HG02571 (cell line): Measurements from ENCODE around the gene ZNF714.
A peak's percentile ranks its signal among the peaks of the same experiment; 100 is the strongest.
"Not testable (repeated sequence)": the region's sequence is repeated elsewhere in the genome, so short reads cannot be mapped to it uniquely, and the experiment has no call there.

Experiments used
- ATAC-seq: cut with Tn5 transposase; IDR thresholded peaks from one replicate; pipeline ENCODE4 v1.9.1; 2021; ENCODE audit warnings: mild to moderate bottlenecking, moderate library complexity; ENCODE audit not compliant: unreplicated experiment

The ZNF714 gene

GRCh38 chr19:21130097-21130775, 48.2 kb downstream of the ZNF714 start:
- ATAC-seq: no peak

GRCh38 chr19:21133633-21134032, 51.6 kb downstream of the ZNF714 start:
- ATAC-seq: no peak

- no peak for ATAC-seq
Measured at GRCh38 chr19:21134934-21135366, 52.9 kb downstream of the ZNF714 start.

GRCh38 chr19:21135433-21135832, 53.4 kb downstream of the ZNF714 start:
- ATAC-seq: no peak

- no peak for ATAC-seq
Measured at GRCh38 chr19:21138130-21138529, 56.1 kb downstream of the ZNF714 start.

- not testable (repeated sequence) for ATAC-seq
Measured at GRCh38 chr19:21141006-21141405, 59.0 kb downstream of the ZNF714 start.

GRCh38 chr19:21141787-21142464, 59.9 kb downstream of the ZNF714 start, which contains the start of gene ZNF431:
TSS of gene ZNF431 (plus strand) at chr19:21142040. CDS start at chr19:21142184, 144 bp downstream.
- peak; percentile 99 for ATAC-seq

- ATAC-seq: no peak
Measured at GRCh38 chr19:21143428-21143827, 61.4 kb downstream of the ZNF714 start.

- ATAC-seq: no peak
Measured at GRCh38 chr19:21143854-21144253, 61.9 kb downstream of the ZNF714 start.

GRCh38 chr19:21147540-21147939, 65.5 kb downstream of the ZNF714 start:
- ATAC-seq: no peak

GRCh38 chr19:21148681-21149080, 66.7 kb downstream of the ZNF714 start:
- ATAC-seq: no peak

GRCh38 chr19:21149877-21150276, 67.9 kb downstream of the ZNF714 start:
- no peak for ATAC-seq

GRCh38 chr19:21151460-21151859, 69.5 kb downstream of the ZNF714 start:
- no peak for ATAC-seq

- no peak for ATAC-seq
Measured at GRCh38 chr19:21158523-21159135, 76.6 kb downstream of the ZNF714 start.

- ATAC-seq: no peak
Measured at GRCh38 chr19:21164541-21164940, 82.5 kb downstream of the ZNF714 start.

- ATAC-seq: no peak
Measured at GRCh38 chr19:21166436-21166835, 84.4 kb downstream of the ZNF714 start.
